Neutrophil (primary cell): Measurements from ENCODE around the gene DNAH3.

Experiments used
- H3K27ac ChIP-seq: fragments of 200-600 bp; sonication (generic); 2 replicates; pipeline ENCODE4 v1.5.1; 2016; ENCODE audit warnings: mild to moderate bottlenecking, moderate library complexity
- H3K27me3 ChIP-seq: fragments of 200-600 bp; sonication (generic); 2 replicates; pipeline ENCODE4 v1.6.0; 2016; ENCODE audit warnings: mild to moderate bottlenecking
- H3K36me3 ChIP-seq: fragments of 200-600 bp; sonication (generic); 2 replicates; pipeline ENCODE4 v1.5.1; 2017
- H3K4me1 ChIP-seq, 2 experiments: fragments of 200-600 bp in 1 of 2; sonication (generic) in 1 of 2; 1 replicate in 1 of 2; 2 replicates in 1 of 2; pipeline versions ENCODE4 v1.5.1 to v1.6.1; 2013 to 2016; ENCODE audit warnings: low read depth in 1 of 2, low read length in 1 of 2, mild to moderate bottlenecking in 1 of 2, moderate library complexity in 1 of 2; ENCODE audit not compliant: control insufficient read depth in 1 of 2, insufficient read depth in 1 of 2
- H3K4me3 ChIP-seq, 2 experiments: fragments of 200-600 bp in 1 of 2; sonication (generic) in 1 of 2; 1 replicate in 1 of 2; 2 replicates in 1 of 2; pipeline ENCODE4 v1.5.1; 2013 to 2016; ENCODE audit warnings: low read depth in 1 of 2, low read length in 1 of 2, mild to moderate bottlenecking in 1 of 2, moderate library complexity in 1 of 2
- H3K9me3 ChIP-seq: fragments of 200-600 bp; sonication (generic); 2 replicates; pipeline ENCODE4 v1.5.1; 2016
- TF ChIP-seq, protein P1 (sequence below): fragments of 200-600 bp; sonication (generic); IDR thresholded peaks from 2 replicates; pipeline ENCODE4 v1.5.1; 2016; ENCODE audit warnings: antibody characterized with exemption

Gene DNAH3

DNA sequence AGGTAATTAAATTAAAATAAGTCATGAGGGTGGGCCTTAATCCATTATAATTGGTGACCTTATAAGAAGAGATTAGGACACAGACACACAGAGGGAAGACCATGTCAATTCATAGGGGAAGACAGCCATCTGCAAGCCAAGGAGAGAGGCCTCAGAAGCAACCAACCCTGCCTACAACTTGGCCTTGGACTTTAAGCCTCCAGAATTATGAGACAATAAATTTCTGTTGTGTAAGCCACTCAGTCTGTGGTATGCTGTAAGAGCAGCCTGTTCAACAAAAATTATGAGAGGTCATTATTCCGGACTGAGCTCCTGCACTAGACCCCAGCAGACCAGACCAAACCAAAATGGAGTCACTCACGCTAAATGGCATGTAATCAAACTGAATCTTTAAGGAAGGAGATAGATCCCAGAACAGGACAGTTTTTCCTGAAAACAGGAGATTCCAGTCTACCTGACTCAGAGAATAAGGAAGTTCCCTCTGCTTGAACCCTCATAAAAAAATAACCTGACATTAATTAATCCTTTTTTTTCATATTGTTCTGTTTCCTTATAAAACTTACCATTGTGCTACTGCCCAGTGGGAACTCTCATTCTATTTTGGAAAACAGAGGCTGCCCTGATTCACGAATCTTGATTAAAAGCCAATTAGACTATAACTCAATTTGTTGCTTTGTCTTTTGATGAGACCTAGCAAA lies 74.3 kb downstream of the DNAH3 start:
- Histone ChIP-seq H3K27me3 (no peaks in the 10 kb centered on the region), H3K4me1 (peaks cover 5 to 11% of the 10 kb centered on the region in 2 experiments), H3K36me3 (no peaks in the 10 kb centered on the region), H3K9me3 (no peaks in the 10 kb centered on the region), H3K4me3 (no peak overlapping the region), H3K27ac (no peak overlapping the region)
- TF ChIP-seq, protein P1, sequence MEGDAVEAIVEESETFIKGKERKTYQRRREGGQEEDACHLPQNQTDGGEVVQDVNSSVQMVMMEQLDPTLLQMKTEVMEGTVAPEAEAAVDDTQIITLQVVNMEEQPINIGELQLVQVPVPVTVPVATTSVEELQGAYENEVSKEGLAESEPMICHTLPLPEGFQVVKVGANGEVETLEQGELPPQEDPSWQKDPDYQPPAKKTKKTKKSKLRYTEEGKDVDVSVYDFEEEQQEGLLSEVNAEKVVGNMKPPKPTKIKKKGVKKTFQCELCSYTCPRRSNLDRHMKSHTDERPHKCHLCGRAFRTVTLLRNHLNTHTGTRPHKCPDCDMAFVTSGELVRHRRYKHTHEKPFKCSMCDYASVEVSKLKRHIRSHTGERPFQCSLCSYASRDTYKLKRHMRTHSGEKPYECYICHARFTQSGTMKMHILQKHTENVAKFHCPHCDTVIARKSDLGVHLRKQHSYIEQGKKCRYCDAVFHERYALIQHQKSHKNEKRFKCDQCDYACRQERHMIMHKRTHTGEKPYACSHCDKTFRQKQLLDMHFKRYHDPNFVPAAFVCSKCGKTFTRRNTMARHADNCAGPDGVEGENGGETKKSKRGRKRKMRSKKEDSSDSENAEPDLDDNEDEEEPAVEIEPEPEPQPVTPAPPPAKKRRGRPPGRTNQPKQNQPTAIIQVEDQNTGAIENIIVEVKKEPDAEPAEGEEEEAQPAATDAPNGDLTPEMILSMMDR: no peak

- TF ChIP-seq, protein P1: no peak
- Histone ChIP-seq H3K36me3 (no peaks in the 10 kb centered on the region), H3K27ac (no peak overlapping the region), H3K9me3 (no peaks in the 10 kb centered on the region), H3K4me1 (peaks cover 5 to 11% of the 10 kb centered on the region in 2 experiments), H3K4me3 (no peak overlapping the region), H3K27me3 (no peaks in the 10 kb centered on the region)
These were observed 75.4 kb downstream of the DNAH3 start for GRCh38 chr16:21075252-21075651.

DNA sequence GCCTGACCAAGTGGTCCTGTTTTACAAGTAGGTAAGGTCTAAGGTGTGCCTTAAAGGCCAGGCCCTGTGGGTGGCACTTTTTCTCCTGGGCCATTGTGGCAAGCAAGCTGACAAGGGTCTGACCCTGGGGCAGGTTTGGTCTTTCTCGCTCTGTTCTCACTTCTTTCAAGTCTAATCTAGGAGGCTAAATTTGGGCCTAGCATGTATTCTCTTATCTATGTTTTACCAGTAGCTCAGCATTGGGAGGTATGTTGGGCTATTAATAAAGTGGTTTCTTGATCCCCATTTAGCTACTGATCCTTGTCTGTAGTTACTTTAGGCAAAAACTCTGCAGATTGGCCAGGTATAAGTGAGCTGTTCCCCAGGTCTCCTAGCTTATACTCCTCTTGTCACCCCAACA lies 77.7 kb downstream of the DNAH3 start:
- Histone ChIP-seq H3K4me1 (peaks cover 5 to 11% of the 10 kb centered on the region in 2 experiments), H3K4me3 (no peak overlapping the region), H3K27me3 (no peaks in the 10 kb centered on the region), H3K36me3 (no peaks in the 10 kb centered on the region), H3K27ac (no peak overlapping the region), H3K9me3 (no peaks in the 10 kb centered on the region)
- TF ChIP-seq, protein P1: no peak

DNA sequence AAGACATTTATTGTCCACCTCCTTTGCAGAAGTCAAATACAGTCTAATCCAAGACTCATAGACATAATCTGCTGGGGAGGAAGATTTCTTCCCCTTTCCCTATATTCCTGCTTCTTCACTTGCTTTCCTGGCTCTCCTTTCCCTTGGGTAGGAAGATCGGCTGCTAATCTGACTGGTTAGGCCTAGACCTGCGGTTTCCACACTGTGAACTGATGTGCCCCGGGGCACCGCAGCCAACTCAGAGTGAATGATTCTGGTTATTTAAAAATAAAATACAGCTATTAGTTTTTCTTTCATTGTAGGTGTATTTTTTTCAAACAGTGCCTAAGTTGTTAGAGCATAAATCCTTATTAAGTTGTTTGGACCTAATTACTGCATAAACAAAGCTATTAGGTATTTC lies 78.9 kb downstream of the DNAH3 start:
- Histone ChIP-seq H3K9me3 (no peaks in the 10 kb centered on the region), H3K4me3 (no peak overlapping the region), H3K27ac (no peak overlapping the region), H3K4me1 (peaks cover 5 to 11% of the 10 kb centered on the region in 2 experiments), H3K27me3 (no peaks in the 10 kb centered on the region), H3K36me3 (no peaks in the 10 kb centered on the region)
- TF ChIP-seq, protein P1: no peak

DNA sequence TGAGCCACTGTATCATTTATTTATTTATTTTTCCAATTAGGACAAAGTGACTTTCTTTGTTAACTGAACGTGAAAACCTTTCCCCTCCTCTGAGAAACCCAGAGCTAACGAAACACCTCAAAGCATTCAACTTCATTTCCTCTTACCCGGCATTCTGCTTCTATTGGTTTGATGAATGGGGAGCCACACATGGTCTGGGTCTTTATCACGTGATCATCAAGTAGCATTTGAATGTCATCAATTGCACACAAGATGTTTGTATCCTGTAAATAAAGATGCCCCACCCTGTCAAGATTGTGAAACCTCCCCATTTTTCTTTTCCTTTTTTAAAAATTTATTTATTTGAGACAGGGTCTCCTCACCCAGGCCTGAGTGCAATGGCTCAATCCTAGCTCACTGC lies 80.1 kb downstream of the DNAH3 start:
- no peak overlapping the region for H3K27ac ChIP-seq
- no peak overlapping the region for H3K4me3 ChIP-seq
- no peaks in the 10 kb centered on the region for H3K9me3 ChIP-seq
- TF ChIP-seq, protein P1: no peak
- H3K27me3 ChIP-seq: no peaks in the 10 kb centered on the region
- H3K4me1 ChIP-seq: peaks cover 5 to 9% of the 10 kb centered on the region in 2 experiments
- no peaks in the 10 kb centered on the region for H3K36me3 ChIP-seq
